T-cell (primary cell): ENCODE data around the gene JMJD8. TPM values are rescaled to one million over a fixed set of nuclear protein-coding genes. Genes with fewer than 3 reads are reported as not detected.
A peak's percentile ranks its signal among the peaks of the same experiment; 100 is the strongest.

Source experiments
- ATAC-seq, 4 experiments: fragments of 200-7000 bp in 3 of 4; fragments of 150-1000 bp in 1 of 4; cut with Tn5 transposase; replicated peaks in 1 of 4; 1 replicate in 3 of 4; 2 replicates in 1 of 4; pipeline ENCODE4 v1.10.0; 2021; ENCODE audit warnings: moderate library complexity in 3 of 4, mild to moderate bottlenecking in 2 of 4, moderate number of reproducible peaks in 1 of 4
- CTCF ChIA-PET, 2 donors: fragments of 300-600 bp; sonication (Branson Sonifier 250); formaldehyde crosslinking; loops; one replicate each; lab custom pipeline; 2022; ENCODE audit warnings: antibody characterized with exemption in 2 of 2; lab: Charles Lee
- POLR2A ChIA-PET, 2 donors: fragments of 300-600 bp; sonication (Branson Sonifier 250); formaldehyde crosslinking; loops; one replicate each; lab custom pipeline; 2022; ENCODE audit warnings: antibody characterized with exemption in 2 of 2; lab: Charles Lee
- DNase-seq, 35 experiments: peaks; one replicate each; pipeline versions ENCODE4 v3.0.0 to v3.0.0-alpha.2; 2013 to 2023
- H3K27ac ChIP-seq: one replicate; pipeline ENCODE4 v1.5.1; 2013; ENCODE audit warnings: low read length
- H3K27me3 ChIP-seq, 2 experiments: replicated peaks in 1 of 2; 1 replicate in 1 of 2; 2 replicates in 1 of 2; pipeline versions ENCODE4 v1.6.1 to v1.7.0; 2013; ENCODE audit warnings: low read length in 1 of 2, mixed read lengths in 1 of 2; ENCODE audit not compliant: control insufficient read depth in 2 of 2, insufficient read depth in 2 of 2; ENCODE audit errors: extremely low read depth in 1 of 2
- H3K36me3 ChIP-seq, 2 donors: 1 replicate in 1 of 2; 2 replicates in 1 of 2; pipeline versions ENCODE4 v1.6.1 to v1.7.0; 2013; ENCODE audit warnings: low read length in 1 of 2; ENCODE audit not compliant: control insufficient read depth in 2 of 2, insufficient read depth in 1 of 2; ENCODE audit errors: extremely low read depth in 1 of 2
- H3K4me1 ChIP-seq, 2 experiments: 1 replicate in 1 of 2; 2 replicates in 1 of 2; pipeline versions ENCODE4 v1.6.1 to v1.7.0; 2013; ENCODE audit warnings: low read length in 2 of 2, mixed read lengths in 1 of 2; ENCODE audit not compliant: insufficient read depth in 2 of 2, control insufficient read depth in 1 of 2; ENCODE audit errors: extremely low read depth in 1 of 2
- H3K4me3 ChIP-seq, 2 donors: 1 replicate in 1 of 2; 2 replicates in 1 of 2; pipeline versions ENCODE4 v1.5.1 to v1.7.0; 2013; ENCODE audit warnings: mild to moderate bottlenecking in 2 of 2, low read length in 1 of 2, moderate library complexity in 1 of 2; ENCODE audit not compliant: control insufficient read depth in 1 of 2; ENCODE audit errors: extremely low read depth in 1 of 2
- H3K9me3 ChIP-seq: 2 replicates; pipeline ENCODE4 v1.7.0; 2013
- H3K27ac Mint-ChIP-seq, 2 donors: one replicate each; pipeline ENCODE4 v1.8.0; 2020 to 2021; ENCODE audit warnings: mild to moderate bottlenecking in 2 of 2, mixed read lengths in 2 of 2
- H3K27me3 Mint-ChIP-seq, 2 donors: one replicate each; pipeline ENCODE4 v1.8.0; 2021 to 2022; ENCODE audit warnings: mixed read lengths in 2 of 2
- H3K36me3 Mint-ChIP-seq: one replicate; pipeline ENCODE4 v1.8.0; 2021; ENCODE audit warnings: mixed read lengths
- H3K4me1 Mint-ChIP-seq, 3 donors: one replicate each; pipeline ENCODE4 v1.8.0; 2020 to 2022; ENCODE audit warnings: mixed read lengths in 3 of 3, mild to moderate bottlenecking in 1 of 3
- H3K4me3 Mint-ChIP-seq, 3 donors: one replicate each; pipeline ENCODE4 v1.8.0; 2020 to 2022; ENCODE audit warnings: mild to moderate bottlenecking in 3 of 3, mixed read lengths in 3 of 3, moderate library complexity in 3 of 3
- H3K9me3 Mint-ChIP-seq, 3 donors: one replicate each; pipeline ENCODE4 v1.8.0; 2020 to 2022; ENCODE audit warnings: mixed read lengths in 3 of 3
- WGBS: methylation state at CpG from one replicate; pipeline ENCODE4 v1.1.5; 2013; ENCODE audit warnings: missing lambda C conversion rate; ENCODE audit not compliant: insufficient coverage; 5-methylcytosine and 5-hydroxymethylcytosine counted together
- total RNA-seq, 35 experiments: library from RNA in 6 of 35; stranded (reverse) in 6 of 35; fragments of 120-200 nt in 1 of 35; gene quantifications; one replicate each; pipeline versions ENCODE4 v1.2.1 to v1.2.4 and lab custom pipeline; 2013 to 2026

JMJD8 gene
- total RNA-seq, 5 donors from 2014 or later (not counting 1 experiment from before 2014, with no cell fraction given) = 27.3 to 54.4 (median 49.1) TPM

GRCh38 chr16:718922-719321 lies 34.8 kb upstream of the JMJD8 start:
- Mint-ChIP-seq H3K27ac (peak overlapping the region in 1 of 2 donors; percentile 56), H3K9me3 (no peaks in the 10 kb centered on the region), H3K4me1 (peaks cover 21 to 32% (median 27%) of the 10 kb centered on the region in 3 donors), H3K4me3 (peak overlapping the region in 2 of 3 donors; percentile 52 to 83), H3K36me3 (no peaks in the 10 kb centered on the region), H3K27me3 (peaks cover 3 to 4% of the 10 kb centered on the region in 2 donors)
- Histone ChIP-seq H3K27me3 (peaks cover 0 to 28% of the 10 kb centered on the region in 2 experiments), H3K36me3 (no peaks in the 10 kb centered on the region), H3K4me1 (peaks cover 5 to 68% of the 10 kb centered on the region in 2 experiments), H3K9me3 (no peaks in the 10 kb centered on the region), H3K27ac (no peak overlapping the region), H3K4me3 (no peak overlapping the region)
- WGBS = 84% methylated on average over 4 of the region's 6 CpGs
- POLR2A ChIA-PET = no interaction called here
- CTCF ChIA-PET = interaction anchor here in 1 of 2 donors (0.6 kb wide), 1 partner anchor 11 kb away, joined by 4 read pairs; no protein-coding TSS in a partner anchor
- ATAC-seq = no peak
- DNase-seq = no peak

- H3K27me3 ChIP-seq = peaks cover 0 to 32% of the 10 kb centered on the region in 2 experiments
- CTCF ChIA-PET = no interaction called here
- H3K9me3 ChIP-seq = no peaks in the 10 kb centered on the region
- no peaks in the 10 kb centered on the region for H3K36me3 ChIP-seq
- no peak overlapping the region for H3K27ac Mint-ChIP-seq
- peaks cover 20 to 33% (median 27%) of the 10 kb centered on the region in 3 donors for H3K4me1 Mint-ChIP-seq
- WGBS = 94% methylated on average over 3 of the region's 9 CpGs
- H3K36me3 Mint-ChIP-seq = no peaks in the 10 kb centered on the region
- ATAC-seq (no peak), DNase-seq (no peak)
- H3K27me3 Mint-ChIP-seq = peaks cover 3 to 4% of the 10 kb centered on the region in 2 donors
- peaks cover 5 to 66% of the 10 kb centered on the region in 2 experiments for H3K4me1 ChIP-seq
- H3K9me3 Mint-ChIP-seq = no peaks in the 10 kb centered on the region
- POLR2A ChIA-PET = no interaction called here
- peak overlapping the region in 1 of 3 donors; percentile 83 for H3K4me3 Mint-ChIP-seq
- H3K27ac ChIP-seq = no peak overlapping the region
- no peak overlapping the region for H3K4me3 ChIP-seq
Observed at GRCh38 chr16:718389-718788, 34.3 kb upstream of the JMJD8 start.

GRCh38 chr16:717450-718245 lies 33.5 kb upstream of the JMJD8 start:
- Histone ChIP-seq H3K4me1 (peaks cover 5 to 58% of the 10 kb centered on the region in 2 experiments), H3K4me3 (no peak overlapping the region), H3K9me3 (no peaks in the 10 kb centered on the region), H3K36me3 (no peaks in the 10 kb centered on the region), H3K27ac (no peak overlapping the region), H3K27me3 (peaks cover 0 to 32% of the 10 kb centered on the region in 2 experiments)
- peak overlapping the region in 1 of 3 donors; percentile 83 for H3K4me3 Mint-ChIP-seq
- no peaks in the 10 kb centered on the region for H3K9me3 Mint-ChIP-seq
- ChIA-PET CTCF (no interaction called here), POLR2A (no interaction called here)
- WGBS = 91% methylated on average over 27 of the region's 32 CpGs
- H3K27me3 Mint-ChIP-seq = peaks cover 6 to 8% of the 10 kb centered on the region in 2 donors
- no peak overlapping the region for H3K27ac Mint-ChIP-seq
- H3K4me1 Mint-ChIP-seq = peaks cover 19 to 33% (median 23%) of the 10 kb centered on the region in 3 donors
- no peaks in the 10 kb centered on the region for H3K36me3 Mint-ChIP-seq
- ATAC-seq (no peak), DNase-seq (no peak)

GRCh38 chr16:716768-717325 lies 32.7 kb upstream of the JMJD8 start:
- Mint-ChIP-seq H3K27me3 (peaks cover 7 to 8% of the 10 kb centered on the region in 2 donors), H3K4me3 (peak overlapping the region; percentile 47 to 68 (median 50)), H3K36me3 (no peaks in the 10 kb centered on the region), H3K27ac (no peak overlapping the region), H3K4me1 (peaks cover 19 to 30% (median 21%) of the 10 kb centered on the region in 3 donors), H3K9me3 (no peaks in the 10 kb centered on the region)
- Histone ChIP-seq H3K36me3 (no peaks in the 10 kb centered on the region), H3K9me3 (no peaks in the 10 kb centered on the region), H3K27me3 (peaks cover 0 to 35% of the 10 kb centered on the region in 2 experiments), H3K4me3 (no peak overlapping the region), H3K27ac (no peak overlapping the region), H3K4me1 (peaks cover 5 to 53% of the 10 kb centered on the region in 2 experiments)
- 99% methylated on average over 20 of the region's 29 CpGs for WGBS
- no peak for ATAC-seq
- ChIA-PET POLR2A (no interaction called here), CTCF (no interaction called here)
- DNase-seq = no peak

DNA sequence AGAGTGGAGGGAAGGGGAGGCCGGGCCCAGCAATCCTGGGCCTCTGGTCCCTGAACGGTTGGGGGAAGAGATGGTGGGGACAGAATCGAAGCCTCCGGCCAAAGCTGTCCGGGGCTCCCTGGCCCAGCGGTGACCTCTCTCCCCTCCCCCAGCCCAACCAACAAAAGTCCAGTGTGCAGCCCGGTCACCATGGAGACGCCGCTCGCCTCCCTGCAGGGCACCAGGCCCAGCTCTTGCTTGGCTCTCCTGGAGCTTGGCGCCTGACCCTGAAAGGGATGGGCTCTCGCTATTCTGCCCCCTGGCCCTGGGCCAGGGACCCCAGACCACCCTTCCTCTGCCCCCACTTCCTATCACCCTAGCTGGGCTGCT lies 32.0 kb upstream of the JMJD8 start:
- H3K9me3 ChIP-seq = no peaks in the 10 kb centered on the region
- H3K27me3 Mint-ChIP-seq = peaks cover 8 to 12% of the 10 kb centered on the region in 2 donors
- peaks cover 5 to 53% of the 10 kb centered on the region in 2 experiments for H3K4me1 ChIP-seq
- CTCF ChIA-PET = interaction anchor here (0.7 to 0.8 kb wide), 3 partner anchors 12 to 387 kb away, joined by 3 to 6 read pairs (median 3); no protein-coding TSS in a partner anchor
- no peaks in the 10 kb centered on the region for H3K36me3 Mint-ChIP-seq
- no peak overlapping the region for H3K27ac Mint-ChIP-seq
- H3K9me3 Mint-ChIP-seq = no peaks in the 10 kb centered on the region
- ATAC-seq (no peak), DNase-seq (no peak)
- no peak overlapping the region for H3K27ac ChIP-seq
- peaks cover 0 to 42% of the 10 kb centered on the region in 2 experiments for H3K27me3 ChIP-seq
- no peaks in the 10 kb centered on the region for H3K36me3 ChIP-seq
- WGBS = 69% methylated on average over 5 of the region's 12 CpGs
- H3K4me1 Mint-ChIP-seq = peaks cover 19 to 30% (median 21%) of the 10 kb centered on the region in 3 donors
- POLR2A ChIA-PET = interaction anchor here in 1 of 2 donors (0.8 kb wide), 1 partner anchor 9 kb away, joined by 3 read pairs; no protein-coding TSS in a partner anchor
- peak overlapping the region; percentile 50 to 68 (median 57) for H3K4me3 Mint-ChIP-seq
- H3K4me3 ChIP-seq = no peak overlapping the region
